Measurements from ENCODE around the gene CYP26C1. TPM values are rescaled to one million over a fixed set of nuclear protein-coding genes. Genes with fewer than 3 reads are reported as not detected.

The CYP26C1 gene
- total and polyA plus RNA-seq, 2 of the 13 experiments (the other 11 are each of a cell fraction or from before 2014, with no cell fraction given): 0.02 TPM; not detected in 1

GRCh38 chr10:93087846-93088245 lies 27.2 kb downstream of the CYP26C1 start:
- Histone ChIP-seq H3K4me3 (replicated peaks in 1 of 3; ENCODE audit: insufficient read depth in 1 of 3, low read depth in 2 of 3, low read length in 3 of 3) (no peak overlapping the region), H4K20me1 (ENCODE audit: insufficient read depth, low read length) (no peaks in the 10 kb centered on the region), H3K9ac (ENCODE audit: insufficient read depth, low read depth, low read length) (no peak overlapping the region), H3K79me2 (ENCODE audit: insufficient read depth, low read length) (no peaks in the 10 kb centered on the region), H2AFZ (ENCODE audit: low read length) (no peak overlapping the region), H3K36me3 (replicated peaks in 1 of 2; ENCODE audit: control insufficient read depth in 1 of 2, insufficient read depth in 2 of 2, low read length in 2 of 2) (no peaks in the 10 kb centered on the region), H3K4me2 (ENCODE audit: low read depth, low read length) (no peak overlapping the region), H3K9me3 (ENCODE audit: low read length) (no peaks in the 10 kb centered on the region), H3K27ac (ENCODE audit: extremely low read length, insufficient read depth, low read length) (no peak overlapping the region), H3K4me1 (ENCODE audit: insufficient read depth, low read length) (peaks cover 8% of the 10 kb centered on the region; the same call in 1 of the 2 replicates), H3K27me3 (ENCODE audit: control insufficient read depth in 1 of 2, insufficient read depth in 2 of 2, low read length in 2 of 2) (no peaks in the 10 kb centered on the region)
- ChIA-PET CTCF (ENCODE audit: low intra/inter-chr PET ratio, low total read pairs) (no interaction called here), POLR2A (no interaction called here)
- no TSS peak for BruUV-seq (replicated peaks)
- no peak for TF ChIP-seq ZNF138 (CRISPR knock-in tag; IDR thresholded peaks at IDR 0.05; ENCODE audit: low read depth)
- TF ChIP-seq ZNF34 (CRISPR knock-in tag; IDR thresholded peaks at IDR 0.05; ENCODE audit: borderline replicate concordance): no peak
- no peak for TF ChIP-seq ZNF446 (CRISPR knock-in tag; IDR thresholded peaks at IDR 0.05)
- TF ChIP-seq SIX1 (CRISPR knock-in tag; IDR thresholded peaks at IDR 0.05; ENCODE audit: borderline replicate concordance): no peak
- no peak for TF ChIP-seq PCBP2 (optimal IDR thresholded peaks at IDR 0.05; ENCODE audit: low read depth, low read length, poor library complexity, severe bottlenecking)
- TF ChIP-seq ZNF563 (CRISPR knock-in tag; IDR thresholded peaks at IDR 0.05): no peak
- no peak for TF ChIP-seq KDM5A (IDR thresholded peaks at IDR 0.05; ENCODE audit: borderline replicate concordance, low read length)
- TF ChIP-seq SALL2 (CRISPR knock-in tag; IDR thresholded peaks at IDR 0.05): no peak
- no peak for TF ChIP-seq DR1 (CRISPR knock-in tag; IDR thresholded peaks at IDR 0.05)
- no peak for TF ChIP-seq NAIF1 (CRISPR knock-in tag; IDR thresholded peaks at IDR 0.05; ENCODE audit: borderline replicate concordance)
- no peak for TF ChIP-seq KDM2A (CRISPR knock-in tag; IDR thresholded peaks at IDR 0.05; ENCODE audit: borderline replicate concordance, low read depth)
- no peak for TF ChIP-seq SNAI1 (CRISPR knock-in tag; IDR thresholded peaks at IDR 0.05; ENCODE audit: borderline replicate concordance)
- no peak for TF ChIP-seq HOXA5 (CRISPR knock-in tag; IDR thresholded peaks at IDR 0.05)
- intact Hi-C loops (cut with micrococcal nuclease; ENCODE audit: unreplicated experiment): no loop called here
- no peak for ATAC-seq
- no peak for FAIRE-seq
- WGBS (ENCODE audit: low lambda C conversion rate): 56% methylated on average over 3 of the region's 3 CpGs
- in situ Hi-C loops (cut with HindIII; ENCODE audit: extremely low pct_ligation_motif_present, low pct_unique_long_range_greater_than_20kb): no loop called here
- DNase-seq (ENCODE audit: low spot score): no peak
